ENCODE measurements around the gene FAM171A1.

The FAM171A1 gene

GRCh38 chr10:15352201-15352600 is 18.9 kb downstream of the FAM171A1 start:
- Histone ChIP-seq H3K36me3 (no peaks in the 10 kb centered on the region), H3K4me1 (ENCODE audit: control insufficient read depth in 1 of 2, insufficient read depth in 1 of 2, low read depth in 1 of 2, low read length in 1 of 2) (no peaks in the 10 kb centered on the region), H3K27ac (no peak overlapping the region), H3K4me3 (ENCODE audit: low read depth in 1 of 2, low read length in 1 of 2) (no peak overlapping the region), H3K9me3 (no peaks in the 10 kb centered on the region), H3K27me3 (peaks cover 40% of the 10 kb centered on the region)
- no peak for TF ChIP-seq CTCF (IDR thresholded peaks at IDR 0.05)

- no peak for TF ChIP-seq CTCF (IDR thresholded peaks at IDR 0.05)
- no peaks in the 10 kb centered on the region for H3K9me3 ChIP-seq
- no peak overlapping the region for H3K27ac ChIP-seq
These were observed 19.8 kb downstream of the FAM171A1 start for GRCh38 chr10:15351099-15351820.

GRCh38 chr10:15349112-15349511 is 22.0 kb downstream of the FAM171A1 start:
- H3K27me3 ChIP-seq: peaks cover 23% of the 10 kb centered on the region
- H3K36me3 ChIP-seq: no peaks in the 10 kb centered on the region
- H3K27ac ChIP-seq: no peak overlapping the region
- peaks cover 4 to 5% of the 10 kb centered on the region in 2 experiments for H3K4me1 ChIP-seq (ENCODE audit: control insufficient read depth in 1 of 2, insufficient read depth in 1 of 2, low read depth in 1 of 2, low read length in 1 of 2)
- no peak overlapping the region for H3K4me3 ChIP-seq (ENCODE audit: low read depth in 1 of 2, low read length in 1 of 2)
- no peaks in the 10 kb centered on the region for H3K9me3 ChIP-seq
- TF ChIP-seq CTCF (IDR thresholded peaks at IDR 0.05): no peak

More at GRCh38 chr10:15351099-15351820, 19.8 kb downstream of the FAM171A1 start:
- H3K4me3 ChIP-seq (ENCODE audit: low read depth in 1 of 2, low read length in 1 of 2): no peak overlapping the region
- peaks cover 31% of the 10 kb centered on the region for H3K27me3 ChIP-seq
- H3K4me1 ChIP-seq (ENCODE audit: control insufficient read depth in 1 of 2, insufficient read depth in 1 of 2, low read depth in 1 of 2, low read length in 1 of 2): no peaks in the 10 kb centered on the region
- H3K36me3 ChIP-seq: no peaks in the 10 kb centered on the region

GRCh38 chr10:15348579-15348978 is 22.5 kb downstream of the FAM171A1 start:
- no peak for TF ChIP-seq CTCF (IDR thresholded peaks at IDR 0.05)
- Histone ChIP-seq H3K4me3 (ENCODE audit: low read depth in 1 of 2, low read length in 1 of 2) (no peak overlapping the region), H3K27ac (no peak overlapping the region)

GRCh38 chr10:15347150-15347549 is 23.9 kb downstream of the FAM171A1 start:
- no peak overlapping the region for H3K27ac ChIP-seq
- H3K36me3 ChIP-seq: no peaks in the 10 kb centered on the region
- no peak overlapping the region for H3K4me3 ChIP-seq (ENCODE audit: low read depth in 1 of 2, low read length in 1 of 2)
- no peaks in the 10 kb centered on the region for H3K9me3 ChIP-seq
- peaks cover 4 to 5% of the 10 kb centered on the region in 2 experiments for H3K4me1 ChIP-seq (ENCODE audit: control insufficient read depth in 1 of 2, insufficient read depth in 1 of 2, low read depth in 1 of 2, low read length in 1 of 2)
- no peak for TF ChIP-seq CTCF (IDR thresholded peaks at IDR 0.05)
- peaks cover 23% of the 10 kb centered on the region for H3K27me3 ChIP-seq

More at GRCh38 chr10:15348579-15348978, 22.5 kb downstream of the FAM171A1 start:
- no peaks in the 10 kb centered on the region for H3K36me3 ChIP-seq
- H3K27me3 ChIP-seq: peaks cover 23% of the 10 kb centered on the region
- peaks cover 4 to 5% of the 10 kb centered on the region in 2 experiments for H3K4me1 ChIP-seq (ENCODE audit: control insufficient read depth in 1 of 2, insufficient read depth in 1 of 2, low read depth in 1 of 2, low read length in 1 of 2)
- no peaks in the 10 kb centered on the region for H3K9me3 ChIP-seq

Data from neutrophil (primary cell).